ENCODE results near the gene NAV3.
A peak's percentile ranks its signal among the peaks of the same experiment; 100 is the strongest.

NAV3 gene

DNA sequence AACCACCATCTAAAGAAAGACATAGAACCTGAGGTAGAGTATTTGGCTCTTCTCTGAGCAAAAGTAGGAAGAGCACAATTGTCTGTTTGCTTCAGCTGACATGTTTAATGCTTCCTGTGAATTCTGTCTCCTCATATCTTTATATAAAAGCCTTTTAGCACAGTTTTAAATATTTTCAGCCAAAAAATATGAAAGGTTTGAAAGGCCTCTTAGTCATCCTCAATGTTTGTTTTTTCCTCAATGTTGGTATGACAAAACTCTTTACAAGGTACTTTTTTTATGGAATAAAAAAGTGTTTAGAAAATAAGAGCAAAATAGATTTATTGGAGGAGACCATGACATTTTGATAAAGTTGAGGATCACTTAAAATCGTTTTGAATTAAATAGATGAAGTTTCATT, 360.9 kb downstream of the NAV3 start:
- Histone ChIP-seq H3K79me2 (ENCODE audit: low read length) (no peaks in the 10 kb centered on the region), H3K27me3 (ENCODE audit: low read depth, low read length) (no peaks in the 10 kb centered on the region), H2AFZ (ENCODE audit: low read depth, low read length) (no peak overlapping the region), H4K20me1 (ENCODE audit: insufficient read depth, low read length) (no peaks in the 10 kb centered on the region), H3K9ac (ENCODE audit: low read length) (no peak overlapping the region), H3K4me1 (ENCODE audit: low read length) (peaks cover 10% of the 10 kb centered on the region), H3K27ac (ENCODE audit: low read length) (no peak overlapping the region), H3K9me3 (ENCODE audit: insufficient read depth, low read length) (no peaks in the 10 kb centered on the region), H3K4me3 (ENCODE audit: low read length) (no peak overlapping the region), H3K36me3 (replicated peaks; ENCODE audit: low read depth, low read length) (no peaks in the 10 kb centered on the region), H3K4me2 (ENCODE audit: low read length) (no peak overlapping the region)
- TF ChIP-seq, protein P1, sequence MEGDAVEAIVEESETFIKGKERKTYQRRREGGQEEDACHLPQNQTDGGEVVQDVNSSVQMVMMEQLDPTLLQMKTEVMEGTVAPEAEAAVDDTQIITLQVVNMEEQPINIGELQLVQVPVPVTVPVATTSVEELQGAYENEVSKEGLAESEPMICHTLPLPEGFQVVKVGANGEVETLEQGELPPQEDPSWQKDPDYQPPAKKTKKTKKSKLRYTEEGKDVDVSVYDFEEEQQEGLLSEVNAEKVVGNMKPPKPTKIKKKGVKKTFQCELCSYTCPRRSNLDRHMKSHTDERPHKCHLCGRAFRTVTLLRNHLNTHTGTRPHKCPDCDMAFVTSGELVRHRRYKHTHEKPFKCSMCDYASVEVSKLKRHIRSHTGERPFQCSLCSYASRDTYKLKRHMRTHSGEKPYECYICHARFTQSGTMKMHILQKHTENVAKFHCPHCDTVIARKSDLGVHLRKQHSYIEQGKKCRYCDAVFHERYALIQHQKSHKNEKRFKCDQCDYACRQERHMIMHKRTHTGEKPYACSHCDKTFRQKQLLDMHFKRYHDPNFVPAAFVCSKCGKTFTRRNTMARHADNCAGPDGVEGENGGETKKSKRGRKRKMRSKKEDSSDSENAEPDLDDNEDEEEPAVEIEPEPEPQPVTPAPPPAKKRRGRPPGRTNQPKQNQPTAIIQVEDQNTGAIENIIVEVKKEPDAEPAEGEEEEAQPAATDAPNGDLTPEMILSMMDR (IDR thresholded peaks at IDR 0.05; ENCODE audit: low read depth, low read length): no peak
- TF ChIP-seq EZH2phosphoT487 (IDR thresholded peaks at IDR 0.05; ENCODE audit: low read depth): no peak

GRCh38 chr12:78192979-78193378, 362.3 kb downstream of the NAV3 start:
- Histone ChIP-seq H3K4me3 (ENCODE audit: low read length) (no peak overlapping the region), H3K9ac (ENCODE audit: low read length) (no peak overlapping the region), H3K9me3 (ENCODE audit: insufficient read depth, low read length) (no peaks in the 10 kb centered on the region), H3K27me3 (ENCODE audit: low read depth, low read length) (no peaks in the 10 kb centered on the region), H2AFZ (ENCODE audit: low read depth, low read length) (0 out of 2 replicates have a peak overlapping the region, but pooled peaks have one; percentile 25), H3K36me3 (replicated peaks; ENCODE audit: low read depth, low read length) (no peaks in the 10 kb centered on the region), H3K4me2 (ENCODE audit: low read length) (0 out of 2 replicates have a peak overlapping the region, but pooled peaks have one; percentile 20), H3K27ac (ENCODE audit: low read length) (no peak overlapping the region), H3K4me1 (ENCODE audit: low read length) (peaks cover 10% of the 10 kb centered on the region), H4K20me1 (ENCODE audit: insufficient read depth, low read length) (no peaks in the 10 kb centered on the region), H3K79me2 (ENCODE audit: low read length) (no peaks in the 10 kb centered on the region)
- no peak for TF ChIP-seq EZH2phosphoT487 (IDR thresholded peaks at IDR 0.05; ENCODE audit: low read depth)

DNA sequence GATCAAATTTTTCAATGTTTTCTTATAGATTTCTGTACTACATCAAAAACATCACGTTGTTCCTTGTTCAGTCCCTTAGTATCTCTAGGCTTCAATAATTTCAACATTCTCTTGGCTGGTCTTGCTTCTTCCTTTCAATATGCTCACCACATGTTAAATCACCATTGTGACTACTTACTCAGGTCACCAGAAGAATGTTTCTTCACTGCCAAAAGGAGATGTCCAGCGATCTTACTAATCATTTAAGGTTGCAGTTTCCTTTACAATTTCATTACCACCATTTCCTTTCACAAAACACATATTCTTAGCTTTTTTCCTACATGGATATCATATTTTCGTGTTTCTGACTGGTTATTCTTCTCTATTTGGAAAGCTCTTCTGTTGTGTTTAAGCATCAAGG, 363.8 kb downstream of the NAV3 start:
- H2AFZ ChIP-seq (ENCODE audit: low read depth, low read length): no peak overlapping the region
- no peaks in the 10 kb centered on the region for H4K20me1 ChIP-seq (ENCODE audit: insufficient read depth, low read length)
- no peak overlapping the region for H3K4me3 ChIP-seq (ENCODE audit: low read length)
- no peak overlapping the region for H3K9ac ChIP-seq (ENCODE audit: low read length)
- no peak overlapping the region for H3K4me2 ChIP-seq (ENCODE audit: low read length)
- H3K36me3 ChIP-seq (replicated peaks; ENCODE audit: low read depth, low read length): no peaks in the 10 kb centered on the region
- H3K27me3 ChIP-seq (ENCODE audit: low read depth, low read length): no peaks in the 10 kb centered on the region
- H3K4me1 ChIP-seq (ENCODE audit: low read length): peaks cover 10% of the 10 kb centered on the region
- H3K79me2 ChIP-seq (ENCODE audit: low read length): no peaks in the 10 kb centered on the region
- no peaks in the 10 kb centered on the region for H3K9me3 ChIP-seq (ENCODE audit: insufficient read depth, low read length)
- TF ChIP-seq, protein P1 (IDR thresholded peaks at IDR 0.05; ENCODE audit: low read depth, low read length): no peak
- no peak for TF ChIP-seq EZH2phosphoT487 (IDR thresholded peaks at IDR 0.05; ENCODE audit: low read depth)
- no peak overlapping the region for H3K27ac ChIP-seq (ENCODE audit: low read length)

DNA sequence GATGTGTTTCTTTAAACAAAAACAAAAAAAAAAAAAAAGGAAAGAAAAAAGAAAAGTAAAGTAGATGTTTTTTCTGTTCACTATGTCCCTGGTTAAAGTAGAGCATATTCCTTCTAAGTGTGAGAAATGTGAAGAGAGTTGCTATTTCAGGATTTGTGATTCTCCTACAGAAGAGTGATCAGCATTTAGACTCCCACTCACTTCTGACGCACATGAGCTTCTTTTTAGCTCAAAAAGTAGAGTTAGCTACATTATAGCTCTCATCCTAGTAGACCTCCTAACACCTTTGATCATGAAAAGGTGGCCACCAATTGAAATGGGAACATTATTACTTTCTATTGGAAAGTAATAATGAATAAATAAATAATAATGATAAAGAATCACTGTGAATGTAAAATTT, 368.2 kb downstream of the NAV3 start:
- TF ChIP-seq EZH2phosphoT487 (IDR thresholded peaks at IDR 0.05; ENCODE audit: low read depth): no peak
- TF ChIP-seq, protein P1 (IDR thresholded peaks at IDR 0.05; ENCODE audit: low read depth, low read length): no peak
- H3K9me3 ChIP-seq (ENCODE audit: insufficient read depth, low read length): no peaks in the 10 kb centered on the region
- H3K27me3 ChIP-seq (ENCODE audit: low read depth, low read length): no peaks in the 10 kb centered on the region
- no peak overlapping the region for H2AFZ ChIP-seq (ENCODE audit: low read depth, low read length)
- no peak overlapping the region for H3K27ac ChIP-seq (ENCODE audit: low read length)
- no peaks in the 10 kb centered on the region for H3K36me3 ChIP-seq (replicated peaks; ENCODE audit: low read depth, low read length)
- no peaks in the 10 kb centered on the region for H4K20me1 ChIP-seq (ENCODE audit: insufficient read depth, low read length)
- H3K9ac ChIP-seq (ENCODE audit: low read length): no peak overlapping the region
- no peak overlapping the region for H3K4me3 ChIP-seq (ENCODE audit: low read length)
- H3K79me2 ChIP-seq (ENCODE audit: low read length): no peaks in the 10 kb centered on the region
- H3K4me2 ChIP-seq (ENCODE audit: low read length): no peak overlapping the region
- H3K4me1 ChIP-seq (ENCODE audit: low read length): no peaks in the 10 kb centered on the region

- Histone ChIP-seq H3K9me3 (ENCODE audit: insufficient read depth, low read length) (no peaks in the 10 kb centered on the region), H4K20me1 (ENCODE audit: insufficient read depth, low read length) (no peaks in the 10 kb centered on the region), H3K4me1 (ENCODE audit: low read length) (no peaks in the 10 kb centered on the region), H3K36me3 (replicated peaks; ENCODE audit: low read depth, low read length) (no peaks in the 10 kb centered on the region), H3K9ac (ENCODE audit: low read length) (no peak overlapping the region), H3K79me2 (ENCODE audit: low read length) (no peaks in the 10 kb centered on the region), H3K4me3 (ENCODE audit: low read length) (no peak overlapping the region), H2AFZ (ENCODE audit: low read depth, low read length) (no peak overlapping the region), H3K27me3 (ENCODE audit: low read depth, low read length) (no peaks in the 10 kb centered on the region), H3K4me2 (ENCODE audit: low read length) (no peak overlapping the region), H3K27ac (ENCODE audit: low read length) (no peak overlapping the region)
- no peak for TF ChIP-seq EZH2phosphoT487 (IDR thresholded peaks at IDR 0.05; ENCODE audit: low read depth)
- TF ChIP-seq, protein P1 (IDR thresholded peaks at IDR 0.05; ENCODE audit: low read depth, low read length): no peak
Measured at GRCh38 chr12:78199926-78200325, 369.2 kb downstream of the NAV3 start.

All from OCI-LY3 (cell line).